Measurements from ENCODE around the gene TARM1. TPM values are rescaled to one million over a fixed set of nuclear protein-coding genes. Genes with fewer than 3 reads are reported as not detected.

Gene TARM1
- total RNA-seq (2014; rRNA removed) = not detected in 2 replicates
- polyA plus RNA-seq (2012) = not detected

GRCh38 chr19:54081032-54081431 lies at the start of gene TARM1:
TARM1 (minus strand) TSS chr19:54081365; CDS start chr19:54081340, 25 bp downstream.
- DNase-seq (ENCODE audit: low read depth) = no peak

GRCh38 chr19:54129617-54129996 lies 48.4 kb upstream of the TARM1 start:
- no peak for DNase-seq (ENCODE audit: low read depth)

GRCh38 chr19:54128796-54129616 lies 47.8 kb upstream of the TARM1 start:
- DNase-seq (ENCODE audit: low read depth) = no peak

- DNase-seq (ENCODE audit: low read depth) = no peak
Measured at GRCh38 chr19:54128441-54128725, 47.2 kb upstream of the TARM1 start.

GRCh38 chr19:54127688-54128440 lies 46.7 kb upstream of the TARM1 start:
- DNase-seq (ENCODE audit: low read depth) = no peak

GRCh38 chr19:54125713-54126112 lies 44.5 kb upstream of the TARM1 start:
- no peak for DNase-seq (ENCODE audit: low read depth)

- no peak for DNase-seq (ENCODE audit: low read depth)
Measured at GRCh38 chr19:54124393-54124792, 43.2 kb upstream of the TARM1 start.

GRCh38 chr19:54123682-54124081 lies 42.5 kb upstream of the TARM1 start:
- no peak for DNase-seq (ENCODE audit: low read depth)

- no peak for DNase-seq (ENCODE audit: low read depth)
Measured at GRCh38 chr19:54121259-54121658, 40.1 kb upstream of the TARM1 start.

- peak; percentile 98 for DNase-seq (ENCODE audit: low read depth)
Measured at GRCh38 chr19:54115109-54116063, 34.2 kb upstream of the TARM1 start, which contains the start of the genes PRPF31 and TFPT. PRPF31 (plus strand) TSS chr19:54115754; CDS start chr19:54118279, 2,525 bp downstream. TFPT (minus strand) TSS chr19:54115657; CDS start chr19:54115269, 388 bp downstream.

GRCh38 chr19:54114340-54115108 lies 33.4 kb upstream of the TARM1 start:
- no peak for DNase-seq (ENCODE audit: low read depth)

GRCh38 chr19:54109651-54110050 lies 28.5 kb upstream of the TARM1 start:
- no peak for DNase-seq (ENCODE audit: low read depth)

- DNase-seq (ENCODE audit: low read depth) = no peak
Measured at GRCh38 chr19:54108496-54108895, 27.3 kb upstream of the TARM1 start.

GRCh38 chr19:54107876-54108490 lies 26.8 kb upstream of the TARM1 start:
- no peak for DNase-seq (ENCODE audit: low read depth)

GRCh38 chr19:54106716-54107115 lies 25.6 kb upstream of the TARM1 start:
- no peak for DNase-seq (ENCODE audit: low read depth)

GRCh38 chr19:54105796-54106195 lies 24.6 kb upstream of the TARM1 start:
- no peak for DNase-seq (ENCODE audit: low read depth)

GRCh38 chr19:54104998-54105715 lies 24.0 kb upstream of the TARM1 start:
- no peak for DNase-seq (ENCODE audit: low read depth)

GRCh38 chr19:54102421-54103169 lies 21.4 kb upstream of the TARM1 start, which contains the start of gene NDUFA3:
NDUFA3 (plus strand) TSS chr19:54102855; CDS start chr19:54102879, 24 bp downstream.
- DNase-seq (ENCODE audit: low read depth) = peak; percentile 97

GRCh38 chr19:54100561-54100960 lies 19.4 kb upstream of the TARM1 start, which contains the start of gene OSCAR:
OSCAR (minus strand) TSS chr19:54100803; CDS start chr19:54100792, 11 bp downstream.
- no peak for DNase-seq (ENCODE audit: low read depth)

Data from LHCN-M2 (cell line).